ENCODE results near the gene SPOCD1.

Gene SPOCD1

DNA sequence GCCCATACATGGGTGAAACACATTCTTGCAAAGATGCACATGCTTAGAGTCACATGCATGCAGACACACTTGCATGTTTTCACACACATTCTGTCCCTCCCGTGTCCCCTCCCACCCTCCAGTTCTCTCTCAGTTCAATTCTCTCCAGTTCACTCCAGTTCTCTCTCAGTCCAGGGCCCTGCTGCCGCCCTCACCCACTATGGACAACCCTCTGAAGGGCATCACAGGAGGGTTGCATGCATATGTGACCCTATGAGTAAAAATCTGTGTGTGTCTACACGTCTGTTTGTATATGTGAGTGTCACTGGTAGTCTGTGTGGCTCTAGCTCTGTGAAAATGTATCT lies 29.9 kb downstream of the SPOCD1 start:
- FAIRE-seq, result no peak

- FAIRE-seq, result no peak
These were observed 30.5 kb downstream of the SPOCD1 start for GRCh38 chr1:31785020-31785946.

DNA sequence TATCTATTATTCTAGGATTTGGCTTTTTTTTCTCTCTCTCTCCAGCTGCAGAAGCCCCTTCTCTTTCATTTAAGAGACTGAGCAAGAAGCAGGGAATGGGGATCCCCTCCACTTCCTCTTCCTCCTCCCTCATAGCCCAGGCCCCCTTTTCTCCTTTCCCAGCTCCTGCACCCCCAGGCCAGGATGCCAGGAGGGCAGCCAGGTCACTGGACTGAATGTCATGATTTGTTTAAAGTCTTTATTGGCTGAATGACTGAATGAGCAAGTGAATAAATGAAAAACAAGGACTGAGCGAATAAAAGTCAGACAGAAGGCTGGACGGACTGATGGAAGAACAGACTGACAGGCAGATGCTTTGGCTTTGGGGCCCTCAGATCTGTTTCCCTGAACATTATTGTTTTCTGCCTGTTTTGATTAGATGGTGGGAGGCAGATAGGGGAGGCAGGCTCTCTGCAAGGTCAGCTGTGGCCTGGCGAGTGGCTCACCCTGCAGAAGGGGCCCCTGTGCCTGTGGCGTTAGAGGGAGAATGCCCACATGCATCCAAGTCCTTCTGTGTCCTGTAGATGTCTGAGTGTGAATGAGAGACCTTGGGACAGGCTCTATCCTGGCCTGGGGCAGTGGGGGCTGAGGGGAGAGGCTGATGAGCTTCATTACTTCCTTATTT lies 31.3 kb downstream of the SPOCD1 start:
- FAIRE-seq, result no peak

DNA sequence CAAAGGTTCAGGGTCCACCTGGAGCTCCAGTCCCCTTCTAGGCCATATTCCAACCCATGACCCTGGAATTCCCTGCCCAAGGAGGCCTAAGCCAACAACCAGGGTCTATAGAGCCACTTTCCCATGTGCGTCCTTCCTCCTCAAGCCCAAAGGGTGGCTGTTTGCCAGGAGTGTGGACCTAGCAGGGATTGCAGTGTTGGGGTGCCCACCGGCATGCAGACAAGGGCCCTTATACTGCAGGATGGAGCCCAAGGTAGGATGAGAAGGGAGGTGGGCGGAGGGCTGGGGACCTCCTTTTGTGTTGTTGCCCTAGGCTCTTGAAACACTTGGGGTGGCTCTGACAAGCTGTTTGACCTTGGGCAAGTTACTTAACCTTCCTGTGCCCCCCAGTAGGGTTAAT lies 32.0 kb downstream of the SPOCD1 start:
- no peak for FAIRE-seq

- FAIRE-seq, result no peak
These were observed 33.1 kb downstream of the SPOCD1 start for GRCh38 chr1:31782421-31783410.

GRCh38 chr1:31781756-31782371 lies 34.0 kb downstream of the SPOCD1 start:
- FAIRE-seq, result no peak

DNA sequence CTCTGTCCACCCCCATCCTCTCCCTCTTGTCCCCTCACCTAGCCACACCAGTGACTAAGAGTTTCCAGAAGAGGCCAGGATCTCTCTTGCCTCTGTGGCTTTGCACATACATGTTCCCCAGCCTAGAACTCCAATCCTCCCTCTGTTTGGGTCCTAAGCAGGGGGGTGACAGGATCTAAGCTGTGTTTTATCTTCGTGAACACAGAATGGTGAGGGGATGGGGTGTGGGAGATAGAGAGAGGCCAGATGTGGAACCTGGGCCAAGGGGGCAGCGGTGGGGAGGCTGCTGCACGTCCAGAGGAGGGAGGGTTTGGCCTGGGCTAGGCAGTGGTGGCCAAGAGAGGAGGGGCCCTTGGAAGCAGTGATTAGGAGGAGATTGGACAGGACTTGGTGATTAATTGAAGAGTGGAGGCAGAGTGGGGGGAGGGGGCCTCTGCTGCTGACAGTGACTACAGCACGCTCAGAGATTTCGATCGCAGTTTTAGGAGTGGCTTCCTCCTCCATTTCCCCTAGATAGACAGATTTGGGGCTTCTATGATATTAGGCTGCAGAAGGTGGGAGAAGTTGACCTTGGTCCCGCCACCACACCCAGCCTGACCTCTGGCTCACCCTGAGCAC lies 34.6 kb downstream of the SPOCD1 start:
- FAIRE-seq, result no peak

DNA sequence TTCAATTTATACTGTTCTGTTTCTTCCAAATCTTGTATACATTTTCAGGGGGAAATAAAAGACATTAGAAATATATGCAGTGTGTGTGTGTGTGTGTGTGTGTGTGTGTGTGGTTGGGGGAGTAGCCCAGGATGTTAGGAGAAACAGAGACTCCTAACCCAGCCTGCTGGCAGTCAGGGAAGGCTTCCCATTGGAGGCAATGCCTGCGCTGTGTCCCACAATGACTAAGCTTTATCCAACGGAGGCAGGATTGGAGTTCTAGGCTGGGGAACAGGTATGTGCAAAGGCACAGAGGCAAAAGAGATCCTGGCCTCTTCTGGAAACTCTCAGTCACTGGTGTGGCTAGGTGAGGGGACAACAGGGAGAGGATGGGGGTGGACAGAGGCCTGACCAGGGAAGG lies 35.2 kb downstream of the SPOCD1 start:
- FAIRE-seq, result no peak

DNA sequence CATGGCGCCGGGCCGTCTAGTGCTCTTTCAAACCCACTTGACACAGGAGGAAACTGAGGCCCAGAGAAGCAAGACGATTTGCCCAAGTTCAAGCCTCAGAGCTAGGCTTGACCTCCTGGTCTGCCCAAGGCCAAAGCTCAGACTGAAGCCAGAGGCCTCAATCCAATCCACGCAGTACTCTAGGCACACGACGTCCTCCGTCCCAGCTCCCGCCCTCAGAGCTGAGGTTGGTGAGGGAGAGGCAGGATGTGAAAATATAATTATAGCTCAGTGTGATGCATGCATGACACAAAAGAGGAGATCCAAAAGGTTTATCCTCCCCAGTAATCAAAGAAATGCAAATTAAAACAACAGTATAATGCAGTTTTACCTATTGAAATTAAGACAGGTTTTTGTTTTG lies 36.1 kb downstream of the SPOCD1 start:
- FAIRE-seq, result no peak

- FAIRE-seq, result no peak
These were observed 36.9 kb downstream of the SPOCD1 start for GRCh38 chr1:31778763-31779488.

- no peak for FAIRE-seq
These were observed 39.3 kb downstream of the SPOCD1 start for GRCh38 chr1:31776516-31776915.

GRCh38 chr1:31776032-31776431 lies 39.8 kb downstream of the SPOCD1 start:
- FAIRE-seq, result no peak

- no peak for FAIRE-seq
These were observed 40.4 kb downstream of the SPOCD1 start for GRCh38 chr1:31775210-31775999.

GRCh38 chr1:31774495-31774894 lies 41.3 kb downstream of the SPOCD1 start:
- FAIRE-seq, result no peak

DNA sequence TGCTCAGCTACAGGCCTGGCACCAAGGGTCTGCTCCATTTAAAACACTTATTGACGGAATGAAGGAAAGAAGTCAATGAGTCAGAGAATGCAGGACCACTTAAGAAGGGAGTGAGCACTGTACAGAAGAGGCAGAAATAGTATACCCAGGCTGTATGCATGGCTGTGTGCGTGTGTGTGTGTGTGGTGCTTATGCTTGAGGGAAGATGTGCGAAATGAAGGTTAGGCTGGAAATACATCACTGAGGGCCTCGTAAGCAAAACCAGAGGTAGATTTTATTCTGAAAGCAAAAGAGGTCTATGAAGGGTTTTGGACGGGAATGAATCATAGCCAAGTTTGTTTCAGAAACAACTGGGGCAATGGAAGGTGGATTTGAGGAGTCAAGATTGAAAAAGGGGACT lies 42.0 kb downstream of the SPOCD1 start:
- no peak for FAIRE-seq

DNA sequence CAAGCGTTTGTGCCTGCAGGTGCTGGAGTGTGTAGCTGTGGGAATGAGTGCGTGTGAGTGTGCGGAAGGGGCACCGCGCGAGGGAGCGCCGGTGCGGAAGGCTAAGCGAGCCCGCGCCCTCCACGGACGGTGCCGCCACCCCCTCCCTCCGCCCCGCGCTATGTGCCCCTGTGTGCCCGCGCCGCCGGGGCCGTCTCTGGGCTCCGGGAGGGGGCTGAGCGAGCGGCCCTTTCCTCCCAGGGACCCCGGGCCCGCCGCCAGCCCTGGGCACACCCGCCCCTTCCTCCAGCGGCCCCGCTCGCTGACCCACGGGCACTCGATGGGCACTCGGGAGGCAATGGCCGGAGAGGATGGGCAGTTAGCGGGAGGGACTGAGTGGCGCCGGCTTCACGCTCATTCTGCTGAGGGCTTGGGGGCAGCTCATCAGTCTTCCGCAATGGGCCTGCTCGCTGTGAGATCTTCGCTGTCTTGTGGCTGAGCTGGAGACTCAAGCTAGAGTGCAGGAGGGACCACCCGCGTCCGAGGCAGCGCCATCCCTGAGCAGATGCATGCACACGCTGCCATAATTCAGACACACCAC lies 43.1 kb downstream of the SPOCD1 start:
- no peak for FAIRE-seq

GRCh38 chr1:31771891-31772668 lies 43.7 kb downstream of the SPOCD1 start:
- no peak for FAIRE-seq

GRCh38 chr1:31769720-31770390 lies 46.0 kb downstream of the SPOCD1 start:
- no peak for FAIRE-seq

All from A204.1 (cell line).